Activated CD4-positive, alpha-beta memory T cell treated with anti-CD3 and anti-CD28 coated beads for 36 hours (primary cell): ENCODE results near the gene EFL1. TPM values are rescaled to one million over a fixed set of nuclear protein-coding genes. Genes with fewer than 3 reads are reported as not detected.
"Not testable (repeated sequence)": the region's sequence is repeated elsewhere in the genome, so short reads cannot be mapped to it uniquely, and the experiment has no call there.

ENCODE experiments used
- CTCF ChIA-PET: fragments of 350-600 bp; sonication (Branson Sonifier 250); formaldehyde crosslinking; loops from one replicate; lab custom pipeline; 2021; ENCODE audit warnings: antibody characterized with exemption, inconsistent platforms; lab: Charles Lee
- POLR2A ChIA-PET: fragments of 350-600 bp; sonication (Branson Sonifier 250); formaldehyde crosslinking; loops from one replicate; lab custom pipeline; 2021; ENCODE audit warnings: antibody characterized with exemption; lab: Charles Lee
- DNase-seq: peaks from one replicate; pipeline ENCODE4 v3.0.0-alpha.2; 2020
- H3K27ac Mint-ChIP-seq: one replicate; pipeline ENCODE4 v1.8.0; 2021; ENCODE audit warnings: mixed read lengths
- H3K27me3 Mint-ChIP-seq: one replicate; pipeline ENCODE4 v1.8.0; 2021; ENCODE audit warnings: mixed read lengths
- H3K36me3 Mint-ChIP-seq: one replicate; pipeline ENCODE4 v1.8.0; 2021; ENCODE audit warnings: mixed read lengths
- H3K4me1 Mint-ChIP-seq: one replicate; pipeline ENCODE4 v1.8.0; 2021; ENCODE audit warnings: low read depth, mixed read lengths
- H3K4me3 Mint-ChIP-seq: one replicate; pipeline ENCODE4 v1.8.0; 2021; ENCODE audit warnings: mild to moderate bottlenecking, mixed read lengths
- H3K9me3 Mint-ChIP-seq: one replicate; pipeline ENCODE4 v1.8.0; 2021; ENCODE audit warnings: mixed read lengths
- intact Hi-C: fragments of 100-400 bp; cut with micrococcal nuclease; formaldehyde crosslinking; loops from one replicate; pipeline ENCODE4 v1.15.1; 2023
- total RNA-seq, 2 experiments: library from RNA; stranded (reverse); gene quantifications; one replicate each; pipeline ENCODE4 v1.2.3, GENCODE V29; 2021

The EFL1 gene
- total RNA-seq, 2 experiments from 2014 or later: 27.7 to 28.1 TPM

- H3K27me3 Mint-ChIP-seq, H3K4me3 Mint-ChIP-seq, CTCF ChIA-PET, POLR2A ChIA-PET, H3K4me1 Mint-ChIP-seq, H3K27ac Mint-ChIP-seq, DNase-seq, H3K9me3 Mint-ChIP-seq, intact Hi-C loops, H3K36me3 Mint-ChIP-seq: not testable (repeated sequence)
Measured at GRCh38 chr15:82299511-82299914, 37.0 kb upstream of the EFL1 start.

- ChIA-PET CTCF (interaction anchor here (1.5 kb wide), 1 partner anchor 18 kb away, joined by 3 read pairs; no protein-coding TSS in a partner anchor), POLR2A (interaction anchor here (0.7 kb wide), 1 partner anchor 36 kb away, joined by 3 read pairs; the partner anchor contains the start of genes EFL1 and SAXO2)
- H3K4me1 Mint-ChIP-seq: peaks cover 8% of the 10 kb centered on the region
- H3K4me3 Mint-ChIP-seq: peak overlapping the region; percentile 35
- peak; percentile 76 for DNase-seq
- no peaks in the 10 kb centered on the region for H3K36me3 Mint-ChIP-seq
- H3K27me3 Mint-ChIP-seq: no peaks in the 10 kb centered on the region
- no peak overlapping the region for H3K27ac Mint-ChIP-seq
- intact Hi-C loops: no loop called here
- H3K9me3 Mint-ChIP-seq: no peaks in the 10 kb centered on the region
Measured at GRCh38 chr15:82298520-82298919, 36.0 kb upstream of the EFL1 start.

DNA sequence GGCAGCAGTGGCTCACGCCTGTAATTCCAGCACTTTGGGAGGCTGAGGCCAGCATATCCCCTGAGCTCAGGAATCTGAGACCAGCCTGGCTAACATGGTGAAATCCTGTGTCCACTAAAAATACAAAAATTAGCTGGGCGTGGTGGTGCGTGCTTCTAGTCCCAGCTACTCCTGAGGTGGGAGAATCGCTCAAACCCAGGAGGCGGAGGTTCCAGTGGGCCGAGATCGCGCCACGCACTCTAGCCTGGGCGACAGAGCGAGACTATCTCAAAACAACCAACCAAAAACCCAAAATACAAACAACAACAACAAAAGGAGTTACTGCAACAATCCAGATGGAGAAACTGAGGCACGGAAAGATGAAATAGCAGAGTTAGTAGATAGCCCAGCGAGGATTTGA, 35.5 kb upstream of the EFL1 start:
- ChIA-PET POLR2A (no interaction called here), CTCF (interaction anchor here (1.5 kb wide), 1 partner anchor 17 kb away, joined by 3 read pairs; no protein-coding TSS in a partner anchor)
- Mint-ChIP-seq H3K9me3 (no peaks in the 10 kb centered on the region), H3K27me3 (no peaks in the 10 kb centered on the region), H3K4me1 (peaks cover 8% of the 10 kb centered on the region), H3K36me3 (no peaks in the 10 kb centered on the region), H3K27ac (no peak overlapping the region), H3K4me3 (no peak overlapping the region)
- intact Hi-C loops: no loop called here
- no peak for DNase-seq

DNA sequence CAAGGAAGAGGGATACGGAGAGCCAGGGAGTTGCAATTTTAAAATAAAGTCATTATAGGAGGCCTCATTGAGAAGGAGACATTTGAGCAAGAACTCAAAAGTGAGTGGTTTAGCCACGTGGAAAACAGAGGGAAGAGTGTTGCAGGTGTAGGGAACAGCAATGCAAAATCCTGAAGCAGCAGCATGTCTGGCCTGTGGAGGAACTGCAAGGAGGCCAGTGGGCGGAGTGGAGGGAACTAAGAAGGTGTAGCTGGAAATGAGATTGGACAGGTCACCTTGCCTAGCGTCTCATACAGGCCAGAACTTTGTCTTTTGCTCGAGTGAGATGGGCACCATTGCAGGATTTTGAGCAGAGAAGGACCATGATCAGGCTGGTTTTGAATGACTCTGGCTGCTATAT, 35.0 kb upstream of the EFL1 start:
- H3K4me3 Mint-ChIP-seq: no peak overlapping the region
- CTCF ChIA-PET: interaction anchor here (1.5 kb wide), 1 partner anchor 17 kb away, joined by 3 read pairs; no protein-coding TSS in a partner anchor
- POLR2A ChIA-PET: no interaction called here
- H3K27ac Mint-ChIP-seq: no peak overlapping the region
- intact Hi-C loops: no loop called here
- H3K4me1 Mint-ChIP-seq: peaks cover 11% of the 10 kb centered on the region
- H3K9me3 Mint-ChIP-seq: no peaks in the 10 kb centered on the region
- H3K36me3 Mint-ChIP-seq: no peaks in the 10 kb centered on the region
- DNase-seq: no peak
- H3K27me3 Mint-ChIP-seq: no peaks in the 10 kb centered on the region

- CTCF ChIA-PET: no interaction called here
- POLR2A ChIA-PET: no interaction called here
- H3K9me3 Mint-ChIP-seq: peaks cover 9% of the 10 kb centered on the region
- H3K27me3 Mint-ChIP-seq: no peaks in the 10 kb centered on the region
- H3K4me3 Mint-ChIP-seq: no peak overlapping the region
- H3K4me1 Mint-ChIP-seq: peaks cover 21% of the 10 kb centered on the region
- intact Hi-C loops: no loop called here
- DNase-seq: no peak
- no peak overlapping the region for H3K27ac Mint-ChIP-seq
- H3K36me3 Mint-ChIP-seq: no peaks in the 10 kb centered on the region
Measured at GRCh38 chr15:82294061-82294690, 31.6 kb upstream of the EFL1 start.

DNA sequence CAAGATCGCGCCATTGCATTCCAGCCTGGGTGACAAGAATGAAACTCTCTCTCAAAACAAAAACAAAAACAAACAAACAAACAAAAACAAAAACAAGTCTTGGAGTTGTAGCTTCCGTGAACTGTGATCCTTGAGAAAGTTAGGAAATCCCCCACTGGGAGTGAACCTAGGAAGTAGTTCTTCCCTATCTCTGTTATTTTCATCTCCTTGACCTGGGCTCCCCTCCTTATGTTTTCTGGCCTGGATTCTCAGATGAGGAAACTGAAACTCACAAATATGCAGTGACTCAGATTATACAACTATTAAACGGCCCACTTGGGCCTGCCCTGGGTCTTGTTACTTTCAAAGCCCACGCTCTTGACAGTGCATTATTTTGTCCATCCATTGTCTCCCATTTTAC, 29.7 kb upstream of the EFL1 start:
- Mint-ChIP-seq H3K4me3 (no peak overlapping the region), H3K9me3 (peaks cover 20% of the 10 kb centered on the region), H3K27ac (no peak overlapping the region), H3K36me3 (peaks cover 10% of the 10 kb centered on the region), H3K27me3 (no peaks in the 10 kb centered on the region), H3K4me1 (peaks cover 21% of the 10 kb centered on the region)
- ChIA-PET CTCF (no interaction called here), POLR2A (no interaction called here)
- intact Hi-C loops: no loop called here
- DNase-seq: no peak

GRCh38 chr15:82288202-82288601, 25.7 kb upstream of the EFL1 start:
- POLR2A ChIA-PET, H3K36me3 Mint-ChIP-seq, intact Hi-C loops, CTCF ChIA-PET, H3K27ac Mint-ChIP-seq, DNase-seq, H3K4me3 Mint-ChIP-seq, H3K27me3 Mint-ChIP-seq: not testable (repeated sequence)
- peaks cover 20% of the 10 kb centered on the region for H3K9me3 Mint-ChIP-seq
- peaks cover 41% of the 10 kb centered on the region for H3K4me1 Mint-ChIP-seq

- H3K36me3 Mint-ChIP-seq, DNase-seq, POLR2A ChIA-PET, H3K27me3 Mint-ChIP-seq: not testable (repeated sequence)
- CTCF ChIA-PET: interaction anchor here (1.1 kb wide), 1 partner anchor 24 kb away, joined by 3 read pairs; the partner anchor contains the start of genes EFL1 and SAXO2
- H3K9me3 Mint-ChIP-seq: peaks cover 20% of the 10 kb centered on the region
- peak overlapping the region; percentile 6 for H3K27ac Mint-ChIP-seq
- H3K4me1 Mint-ChIP-seq: peaks cover 36% of the 10 kb centered on the region
- peak overlapping the region; percentile 5 for H3K4me3 Mint-ChIP-seq
- intact Hi-C loops: loop anchor here (2.0 kb wide), 1 partner anchor 24 kb away; the partner anchor contains the start of genes EFL1 and SAXO2
Measured at GRCh38 chr15:82286475-82286874, 23.9 kb upstream of the EFL1 start.

- H3K27me3 Mint-ChIP-seq, CTCF ChIA-PET, H3K36me3 Mint-ChIP-seq, DNase-seq, H3K4me3 Mint-ChIP-seq, H3K27ac Mint-ChIP-seq, POLR2A ChIA-PET, intact Hi-C loops: not testable (repeated sequence)
- H3K4me1 Mint-ChIP-seq: peaks cover 29% of the 10 kb centered on the region
- peaks cover 13% of the 10 kb centered on the region for H3K9me3 Mint-ChIP-seq
Measured at GRCh38 chr15:82284381-82284780, 21.8 kb upstream of the EFL1 start.

- H3K27me3 Mint-ChIP-seq, CTCF ChIA-PET, intact Hi-C loops: not testable (repeated sequence)
Measured at GRCh38 chr15:82282386-82282785, 19.9 kb upstream of the EFL1 start.

GRCh38 chr15:82281276-82281675, 18.7 kb upstream of the EFL1 start:
- H3K27ac Mint-ChIP-seq, H3K36me3 Mint-ChIP-seq, POLR2A ChIA-PET, intact Hi-C loops, H3K27me3 Mint-ChIP-seq, H3K4me3 Mint-ChIP-seq, DNase-seq, H3K9me3 Mint-ChIP-seq: not testable (repeated sequence)
- H3K4me1 Mint-ChIP-seq: peaks cover 11% of the 10 kb centered on the region
- CTCF ChIA-PET: interaction anchor here (0.9 kb wide), 1 partner anchor 17 kb away, joined by 3 read pairs; no protein-coding TSS in a partner anchor

More at GRCh38 chr15:82282386-82282785, 19.9 kb upstream of the EFL1 start:
- H3K27ac Mint-ChIP-seq, DNase-seq, H3K4me3 Mint-ChIP-seq, H3K9me3 Mint-ChIP-seq, POLR2A ChIA-PET, H3K36me3 Mint-ChIP-seq: not testable (repeated sequence)
- H3K4me1 Mint-ChIP-seq: peaks cover 22% of the 10 kb centered on the region

DNA sequence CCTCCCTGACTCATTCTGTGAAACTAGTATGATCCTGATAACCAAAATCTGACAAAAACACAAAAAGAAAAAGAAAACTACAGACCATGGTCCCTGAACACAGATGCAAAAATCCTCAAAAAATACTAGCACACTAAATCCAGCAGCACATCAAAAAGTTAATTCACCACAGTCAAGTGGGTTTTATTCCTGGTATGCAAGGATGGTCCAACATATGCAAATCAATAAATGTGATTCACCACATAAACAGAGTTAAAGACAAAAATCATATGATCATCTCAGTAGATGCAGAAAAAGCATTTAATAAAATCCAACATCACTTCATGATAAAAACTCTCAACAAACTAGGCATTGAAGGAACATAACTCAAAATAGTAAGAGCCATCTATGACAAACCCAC, 12.9 kb upstream of the EFL1 start:
- POLR2A ChIA-PET: no interaction called here
- H3K27me3 Mint-ChIP-seq: peaks cover 10% of the 10 kb centered on the region
- H3K9me3 Mint-ChIP-seq: peaks cover 10% of the 10 kb centered on the region
- H3K4me3 Mint-ChIP-seq: no peak overlapping the region
- no peak for DNase-seq
- H3K36me3 Mint-ChIP-seq: peaks cover 4% of the 10 kb centered on the region
- intact Hi-C loops: no loop called here
- H3K4me1 Mint-ChIP-seq: no peaks in the 10 kb centered on the region
- no peak overlapping the region for H3K27ac Mint-ChIP-seq
- CTCF ChIA-PET: no interaction called here

- DNase-seq: no peak
- Mint-ChIP-seq H3K36me3 (peaks cover 4% of the 10 kb centered on the region), H3K9me3 (peaks cover 10% of the 10 kb centered on the region), H3K4me3 (no peak overlapping the region), H3K27ac (no peak overlapping the region), H3K27me3 (peaks cover 10% of the 10 kb centered on the region), H3K4me1 (no peaks in the 10 kb centered on the region)
- POLR2A ChIA-PET: no interaction called here
- intact Hi-C loops: no loop called here
- CTCF ChIA-PET: no interaction called here
Measured at GRCh38 chr15:82272154-82272553, 9.6 kb upstream of the EFL1 start.
